GM21367 (cell line): ENCODE measurements around the gene COL26A1.

Experiments used
- ATAC-seq: cut with Tn5 transposase; IDR thresholded peaks from one replicate; pipeline ENCODE4 v1.9.1; 2021; ENCODE audit not compliant: unreplicated experiment

The COL26A1 gene

GRCh38 chr7:101563198-101563901, 200.7 kb downstream of the COL26A1 start:
- no peak for ATAC-seq

DNA sequence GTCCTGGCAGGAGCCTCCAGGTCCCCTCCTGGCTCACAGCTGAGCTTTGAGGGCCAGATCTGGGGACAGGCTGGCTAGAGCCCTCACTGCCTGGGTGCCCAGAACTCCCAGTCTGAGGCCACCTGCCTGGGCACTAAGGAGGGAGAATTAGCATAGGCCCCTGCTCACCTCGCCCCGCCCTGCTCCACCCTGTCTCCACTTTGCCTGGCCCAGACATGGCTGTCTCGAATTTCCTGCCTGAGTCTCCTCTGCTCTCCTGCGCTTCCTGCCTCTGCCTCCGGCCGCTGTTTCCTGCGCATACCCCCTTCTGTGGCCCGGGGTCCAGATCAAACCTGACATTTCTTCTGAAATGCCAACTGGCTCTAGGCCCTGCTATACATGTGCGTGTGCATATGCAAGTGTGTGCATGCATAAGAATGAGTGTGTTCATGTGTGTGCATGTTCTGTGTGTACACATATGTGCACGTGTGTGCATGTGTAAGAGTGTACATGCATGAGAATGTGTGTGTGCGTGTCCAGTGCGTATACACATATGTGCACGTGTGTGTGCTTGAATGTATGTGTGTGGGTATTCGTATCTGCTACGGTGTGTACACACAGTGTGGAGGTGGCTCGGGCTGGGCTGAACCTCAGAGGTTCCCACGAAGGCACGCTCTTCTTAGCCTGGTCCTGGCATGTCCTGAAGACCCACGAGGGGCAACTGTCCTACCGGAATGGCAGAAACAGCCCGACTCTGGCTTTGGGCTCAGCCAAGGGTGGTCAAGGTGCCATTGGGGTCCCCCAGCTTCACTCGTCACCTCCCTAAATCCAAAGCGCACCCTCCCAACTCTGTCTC, 201.5 kb downstream of the COL26A1 start:
- no peak for ATAC-seq

DNA sequence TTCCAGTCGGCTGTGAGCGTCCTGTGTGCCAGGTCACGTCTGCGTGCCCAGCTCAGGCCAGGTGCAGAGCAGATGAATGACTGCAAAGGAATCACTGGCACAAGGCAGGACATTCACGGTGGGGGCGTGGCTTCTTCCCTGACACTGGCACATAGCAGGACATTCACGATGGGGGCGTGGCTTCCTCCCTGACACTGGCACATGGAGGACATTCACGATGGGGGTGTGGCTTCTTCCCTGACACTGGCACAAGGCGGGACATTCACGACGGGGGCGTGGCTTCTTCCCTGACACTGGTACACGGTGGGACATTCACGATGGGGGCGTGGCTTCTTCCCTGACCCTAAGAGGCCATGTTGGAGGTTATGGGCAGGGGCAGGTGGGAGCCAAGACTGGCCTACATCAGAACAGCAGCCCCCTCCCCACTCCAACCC, 202.1 kb downstream of the COL26A1 start:
- no peak for ATAC-seq

- no peak for ATAC-seq
These were observed 203.0 kb downstream of the COL26A1 start for GRCh38 chr7:101565601-101566209.

- no peak for ATAC-seq
These were observed 204.6 kb downstream of the COL26A1 start for GRCh38 chr7:101567230-101567629.

GRCh38 chr7:101572156-101572555, 209.5 kb downstream of the COL26A1 start:
- ATAC-seq = no peak

DNA sequence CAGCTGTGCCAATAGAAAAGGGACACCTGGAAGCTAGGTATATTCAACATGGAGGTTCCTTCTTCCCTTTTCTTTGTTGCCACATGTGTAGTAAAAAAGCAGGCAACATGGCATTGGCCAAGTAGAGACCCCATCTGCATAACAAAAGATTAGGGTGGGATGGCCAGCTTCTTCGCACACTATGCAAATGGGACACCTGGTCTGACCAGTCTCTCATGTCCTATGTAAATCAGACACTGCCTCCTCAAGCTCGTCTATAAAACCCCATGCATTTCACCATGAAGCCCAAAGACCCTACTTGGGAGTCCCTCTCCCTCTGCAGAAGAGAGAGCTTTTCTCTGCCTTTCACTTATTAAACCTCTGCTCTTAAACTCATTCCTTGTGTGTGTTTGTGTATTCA, 212.5 kb downstream of the COL26A1 start:
- no peak for ATAC-seq

GRCh38 chr7:101575721-101576120, 213.0 kb downstream of the COL26A1 start:
- no peak for ATAC-seq

- no peak for ATAC-seq
These were observed 214.3 kb downstream of the COL26A1 start for GRCh38 chr7:101576998-101577397.

DNA sequence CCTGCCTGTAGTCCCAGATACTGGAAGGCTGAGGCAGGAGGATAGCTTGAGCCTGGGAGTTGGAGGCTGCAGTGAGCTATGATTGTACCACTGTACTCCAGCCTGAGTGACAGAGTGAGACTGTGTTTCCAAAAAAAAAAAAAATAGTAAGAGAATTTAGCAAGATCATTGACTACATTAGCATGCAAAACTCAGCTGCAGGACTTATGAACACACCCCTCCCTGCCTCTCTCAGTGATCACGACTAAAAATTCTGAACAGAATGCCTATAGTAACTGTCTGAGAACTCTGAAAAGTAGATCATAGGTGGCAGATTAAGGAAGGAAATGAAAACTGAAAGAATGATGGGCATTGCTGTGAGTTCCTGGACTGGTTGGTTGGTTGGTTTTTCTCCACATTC, 215.9 kb downstream of the COL26A1 start:
- ATAC-seq = no peak

DNA sequence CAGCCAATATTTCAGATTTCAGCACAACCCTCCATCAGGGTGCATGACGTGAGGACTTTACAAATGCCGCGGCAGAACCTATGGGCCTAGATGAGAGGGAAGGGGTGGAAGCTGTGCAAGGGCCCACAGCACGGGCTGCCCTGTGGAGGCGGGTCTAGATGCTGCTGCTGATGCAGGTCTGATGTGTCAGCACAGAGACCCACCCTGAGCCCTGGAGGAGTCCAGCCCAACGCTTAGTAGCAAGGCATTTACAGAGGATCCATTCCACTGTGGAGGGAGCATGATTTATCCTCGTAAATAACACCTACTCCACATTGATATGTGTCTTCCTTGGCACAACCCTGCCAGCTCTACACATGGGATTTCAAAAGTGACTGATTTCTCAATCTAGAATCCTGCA, 217.9 kb downstream of the COL26A1 start:
- ATAC-seq = no peak

- ATAC-seq = no peak
These were observed 219.2 kb downstream of the COL26A1 start for GRCh38 chr7:101581891-101582290.

GRCh38 chr7:101582971-101583370, 220.3 kb downstream of the COL26A1 start:
- no peak for ATAC-seq

DNA sequence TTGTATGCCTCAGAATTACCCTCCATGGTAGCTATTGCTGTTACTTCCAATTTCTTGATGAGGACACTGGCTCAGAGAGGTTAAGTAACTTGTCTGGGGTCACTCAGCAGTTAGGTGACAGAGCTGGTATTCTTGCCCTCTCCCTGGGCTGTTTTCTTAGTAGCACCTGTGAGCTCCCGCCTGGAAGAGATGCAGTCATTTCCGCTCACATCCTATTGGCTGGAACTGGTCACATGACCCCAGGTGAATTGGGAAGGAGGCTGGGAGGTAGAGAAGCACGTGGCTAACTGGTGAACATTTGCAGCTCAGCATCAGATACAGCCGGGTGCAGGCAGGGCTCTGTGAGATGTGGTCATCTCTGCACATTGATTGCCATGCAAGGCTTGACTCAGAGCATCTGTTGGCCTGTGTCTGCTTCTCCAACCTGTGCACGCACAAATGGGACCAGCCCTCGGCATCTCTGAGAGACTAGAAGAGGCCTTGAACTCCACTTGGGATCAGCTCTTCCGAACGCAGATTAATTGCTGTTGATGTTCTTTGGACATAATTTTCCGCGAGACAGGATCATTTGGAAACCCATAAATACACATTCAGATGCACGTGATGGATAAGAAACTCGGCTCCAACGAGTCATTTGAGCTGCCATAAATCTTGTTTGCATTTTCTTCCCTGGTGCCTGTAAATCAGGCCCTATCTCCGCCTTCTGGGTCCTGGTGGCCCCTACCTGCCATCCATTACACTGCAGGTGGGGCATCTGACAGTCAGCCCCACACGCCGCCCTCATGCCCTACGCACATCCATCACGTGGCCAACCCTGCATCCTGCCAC, 223.6 kb downstream of the COL26A1 start:
- ATAC-seq = no peak

- no peak for ATAC-seq
These were observed 224.4 kb downstream of the COL26A1 start for GRCh38 chr7:101586906-101587677.

DNA sequence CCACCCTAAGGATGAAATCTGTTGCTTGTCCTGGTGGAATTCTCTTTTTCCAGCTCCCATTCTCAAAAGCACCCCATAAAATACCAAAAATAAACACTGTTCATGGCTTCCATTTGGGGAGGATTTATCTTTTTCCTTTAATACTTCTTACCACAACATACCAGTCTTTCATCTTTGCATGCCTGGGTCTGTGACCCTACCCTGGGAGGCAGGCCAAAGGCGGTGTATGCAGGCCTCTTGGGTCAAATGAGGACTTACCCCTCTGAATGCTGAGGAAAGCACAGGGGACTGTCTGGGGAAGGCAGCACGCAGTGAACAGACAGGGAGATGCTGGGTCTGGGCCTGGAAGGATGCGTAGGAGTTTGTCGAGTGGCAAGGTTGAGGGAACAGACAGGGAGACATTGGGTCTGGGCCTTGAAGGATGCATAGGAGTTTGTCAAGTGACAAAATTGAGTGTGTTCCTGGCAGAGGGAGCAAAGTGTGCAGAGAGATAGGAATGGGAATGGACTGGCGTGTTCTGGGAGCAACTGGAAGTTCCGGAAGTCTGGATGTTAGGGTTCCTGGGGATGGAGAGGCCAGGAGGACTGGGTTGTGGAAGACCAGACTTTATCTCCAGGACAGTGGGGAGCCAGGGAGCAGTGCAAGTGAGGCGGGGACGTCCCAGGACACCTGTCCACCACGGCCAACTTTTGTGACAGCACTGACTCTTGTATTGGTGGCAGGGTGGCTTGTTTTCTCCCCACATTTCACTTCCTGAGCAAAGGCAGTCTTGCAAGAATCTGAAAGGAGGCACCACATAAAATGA, 225.7 kb downstream of the COL26A1 start:
- no peak for ATAC-seq

GRCh38 chr7:101589052-101589451, 226.4 kb downstream of the COL26A1 start:
- no peak for ATAC-seq

- no peak for ATAC-seq
These were observed 227.4 kb downstream of the COL26A1 start for GRCh38 chr7:101589976-101590662.
